B cell (primary cell): ENCODE measurements around the gene ALX3.

Experiments used
- CTCF ChIP-seq: fragments of 200-600 bp; IDR thresholded peaks from one replicate; pipeline ENCODE4 v1.8.0; 2022; ENCODE audit warnings: antibody characterized with exemption, mild to moderate bottlenecking
- EZH2 ChIP-seq: IDR thresholded peaks from 2 replicates; pipeline ENCODE4 v1.6.1; 2012; ENCODE audit warnings: borderline replicate concordance, low read depth, mild to moderate bottlenecking, moderate library complexity, low read length; ENCODE audit not compliant: insufficient read depth, poor library complexity, severe bottlenecking

- TF ChIP-seq CTCF (no peak), EZH2 (no peak)
These were observed 19.7 kb downstream of the ALX3 start for GRCh38 chr1:110050602-110051261.
